OCI-LY3 (cell line): ENCODE data around the gene UBE2K.
A peak's percentile ranks its signal among the peaks of the same experiment; 100 is the strongest.

Experiments
- H2AFZ ChIP-seq: fragments of 200-600, 300-600 bp; shearing (Covaris generic); 2 replicates; pipeline ENCODE4 v1.6.0; 2014; ENCODE audit warnings: antibody characterized with exemption, low read depth, low read length
- H3K27ac ChIP-seq: fragments of 200-600, 300-600 bp; sonication (generic); 2 replicates; pipeline ENCODE4 v1.5.1; 2014; ENCODE audit warnings: mild to moderate bottlenecking, low read length, moderate library complexity, mixed read lengths
- H3K27me3 ChIP-seq: fragments of 200-600, 300-600 bp; sonication (generic); 2 replicates; pipeline ENCODE4 v1.6.1; 2014; ENCODE audit warnings: low read depth, low read length, mixed read lengths
- H3K36me3 ChIP-seq: fragments of 200-600, 300-600 bp; sonication (generic); replicated peaks from 2 replicates; pipeline ENCODE3; 2014; ENCODE audit warnings: low read depth, low read length, mixed read lengths
- H3K4me1 ChIP-seq: fragments of 300-600, 200-600 bp; sonication (generic); 2 replicates; pipeline ENCODE4 v1.6.1; 2014; ENCODE audit warnings: low read length, mixed read lengths
- H3K4me2 ChIP-seq: fragments of 200-600, 300-600 bp; sonication (generic); 2 replicates; pipeline ENCODE4 v1.6.1; 2014; ENCODE audit warnings: low read length, mixed read lengths
- H3K4me3 ChIP-seq: fragments of 300-600, 200-600 bp; sonication (generic); 2 replicates; pipeline ENCODE4 v1.5.1; 2014; ENCODE audit warnings: antibody characterized with exemption, mild to moderate bottlenecking, low read length, moderate library complexity
- H3K79me2 ChIP-seq: fragments of 300-600, 200-600 bp; shearing (Covaris generic); 2 replicates; pipeline ENCODE4 v1.6.1; 2014; ENCODE audit warnings: mild to moderate bottlenecking, low read length, mixed read lengths
- H3K9ac ChIP-seq: fragments of 300-600, 200-600 bp; shearing (Covaris generic); 2 replicates; pipeline ENCODE4 v1.6.0; 2014; ENCODE audit warnings: mild to moderate bottlenecking, low read length, moderate library complexity
- H3K9me3 ChIP-seq: fragments of 200-600, 300-600 bp; shearing (Covaris generic); 2 replicates; pipeline ENCODE4 v1.6.1; 2014; ENCODE audit warnings: low read length, mixed read lengths; ENCODE audit not compliant: insufficient read depth
- H4K20me1 ChIP-seq: fragments of 200-600, 300-600 bp; sonication (generic); 2 replicates; pipeline ENCODE4 v1.6.1; 2016; ENCODE audit warnings: low read length, mixed read lengths; ENCODE audit not compliant: insufficient read depth
- EZH2phosphoT487 ChIP-seq: fragments of 200-600 bp; shearing (Covaris generic); IDR thresholded peaks from 2 replicates; pipeline ENCODE4 v1.6.1; 2018; ENCODE audit warnings: antibody characterized with exemption, mixed run types, low read depth
- TF ChIP-seq, protein P1 (sequence below): fragments of 200-600, 300-600 bp; sonication (generic); IDR thresholded peaks from 2 replicates; pipeline ENCODE4 v1.5.1; 2014; ENCODE audit warnings: antibody characterized with exemption, low read length, low read depth

The UBE2K gene

DNA sequence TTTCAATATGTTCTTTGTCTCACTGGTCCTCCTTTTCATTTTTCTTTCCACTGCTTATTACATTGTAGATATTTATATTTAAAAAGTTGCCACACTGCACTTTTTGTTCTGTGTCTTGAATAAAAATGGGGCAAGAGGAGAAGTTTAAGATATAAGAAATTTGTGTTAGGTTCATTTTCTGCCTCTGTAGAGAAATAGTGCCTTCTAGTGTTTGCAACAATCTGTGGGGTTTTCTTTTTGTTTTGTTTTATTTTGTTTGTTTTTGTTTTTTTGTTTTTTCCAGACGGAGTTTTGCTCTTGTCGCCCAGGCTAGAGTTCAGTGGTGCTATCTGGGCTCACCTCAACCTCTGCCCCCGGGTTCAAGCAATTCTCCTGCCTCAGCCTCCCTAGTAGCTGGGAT lies 39.2 kb upstream of the UBE2K start:
- no peak overlapping the region for H3K4me2 ChIP-seq
- H3K4me1 ChIP-seq, result peaks cover 49% of the 10 kb centered on the region
- no peaks in the 10 kb centered on the region for H4K20me1 ChIP-seq
- H3K4me3 ChIP-seq, result no peak overlapping the region
- no peak overlapping the region for H3K27ac ChIP-seq
- H3K9ac ChIP-seq, result no peak overlapping the region
- H3K27me3 ChIP-seq, result no peaks in the 10 kb centered on the region
- H3K79me2 ChIP-seq, result no peaks in the 10 kb centered on the region
- H3K9me3 ChIP-seq, result no peaks in the 10 kb centered on the region
- H3K36me3 ChIP-seq, result no peaks in the 10 kb centered on the region
- H2AFZ ChIP-seq, result no peak overlapping the region
- TF ChIP-seq EZH2phosphoT487, result no peak
- TF ChIP-seq, protein P1, sequence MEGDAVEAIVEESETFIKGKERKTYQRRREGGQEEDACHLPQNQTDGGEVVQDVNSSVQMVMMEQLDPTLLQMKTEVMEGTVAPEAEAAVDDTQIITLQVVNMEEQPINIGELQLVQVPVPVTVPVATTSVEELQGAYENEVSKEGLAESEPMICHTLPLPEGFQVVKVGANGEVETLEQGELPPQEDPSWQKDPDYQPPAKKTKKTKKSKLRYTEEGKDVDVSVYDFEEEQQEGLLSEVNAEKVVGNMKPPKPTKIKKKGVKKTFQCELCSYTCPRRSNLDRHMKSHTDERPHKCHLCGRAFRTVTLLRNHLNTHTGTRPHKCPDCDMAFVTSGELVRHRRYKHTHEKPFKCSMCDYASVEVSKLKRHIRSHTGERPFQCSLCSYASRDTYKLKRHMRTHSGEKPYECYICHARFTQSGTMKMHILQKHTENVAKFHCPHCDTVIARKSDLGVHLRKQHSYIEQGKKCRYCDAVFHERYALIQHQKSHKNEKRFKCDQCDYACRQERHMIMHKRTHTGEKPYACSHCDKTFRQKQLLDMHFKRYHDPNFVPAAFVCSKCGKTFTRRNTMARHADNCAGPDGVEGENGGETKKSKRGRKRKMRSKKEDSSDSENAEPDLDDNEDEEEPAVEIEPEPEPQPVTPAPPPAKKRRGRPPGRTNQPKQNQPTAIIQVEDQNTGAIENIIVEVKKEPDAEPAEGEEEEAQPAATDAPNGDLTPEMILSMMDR, result peak; percentile 59

DNA sequence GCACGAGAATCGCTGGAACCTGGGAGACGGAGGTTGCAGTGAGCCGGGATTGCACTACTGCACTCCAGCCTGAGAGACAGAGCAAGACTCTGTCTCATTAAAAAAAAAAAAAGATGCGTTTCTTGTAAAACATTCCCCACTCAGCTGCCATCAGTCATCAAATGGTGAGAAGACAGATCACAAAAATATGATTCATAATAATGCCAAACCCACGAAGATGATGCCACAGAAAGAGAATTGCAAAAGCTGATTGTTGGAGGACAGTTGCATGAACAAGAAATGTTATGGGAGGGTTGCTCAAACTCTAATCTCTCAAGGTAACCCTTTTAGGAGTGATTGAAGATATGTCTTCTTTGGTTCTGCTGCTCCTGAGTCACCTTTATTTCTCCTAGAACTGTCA lies 37.9 kb upstream of the UBE2K start:
- no peak overlapping the region for H3K4me3 ChIP-seq
- H3K27me3 ChIP-seq, result no peaks in the 10 kb centered on the region
- H2AFZ ChIP-seq, result no peak overlapping the region
- no peaks in the 10 kb centered on the region for H4K20me1 ChIP-seq
- H3K4me1 ChIP-seq, result peaks cover 36% of the 10 kb centered on the region
- H3K9me3 ChIP-seq, result no peaks in the 10 kb centered on the region
- H3K79me2 ChIP-seq, result no peaks in the 10 kb centered on the region
- no peaks in the 10 kb centered on the region for H3K36me3 ChIP-seq
- TF ChIP-seq EZH2phosphoT487, result no peak
- TF ChIP-seq, protein P1, result no peak
- no peak overlapping the region for H3K9ac ChIP-seq
- no peak overlapping the region for H3K4me2 ChIP-seq
- H3K27ac ChIP-seq, result no peak overlapping the region

DNA sequence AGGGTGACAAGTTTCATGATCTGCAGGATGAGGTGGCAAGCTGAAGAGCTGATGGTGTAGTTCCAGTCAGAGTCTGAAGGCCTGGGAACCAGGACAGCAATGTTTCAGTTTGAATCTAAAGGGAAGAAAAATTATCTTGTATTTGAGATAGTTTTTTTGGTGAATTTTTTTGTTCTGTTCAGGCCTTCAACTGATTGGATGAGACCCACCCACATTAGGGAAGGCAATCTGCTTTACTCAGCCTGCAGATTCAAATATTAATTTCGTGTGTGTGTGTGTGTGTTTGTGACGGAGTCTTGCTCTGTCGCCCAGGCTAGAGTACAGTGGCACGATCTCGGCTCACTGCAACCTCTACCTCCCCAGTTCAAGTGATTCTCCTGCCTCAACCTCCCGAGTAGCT lies 37.2 kb upstream of the UBE2K start:
- H3K79me2 ChIP-seq, result no peaks in the 10 kb centered on the region
- no peak overlapping the region for H3K27ac ChIP-seq
- H2AFZ ChIP-seq, result no peak overlapping the region
- no peaks in the 10 kb centered on the region for H3K27me3 ChIP-seq
- no peak overlapping the region for H3K4me2 ChIP-seq
- H3K9me3 ChIP-seq, result no peaks in the 10 kb centered on the region
- TF ChIP-seq, protein P1, result no peak
- TF ChIP-seq EZH2phosphoT487, result no peak
- no peak overlapping the region for H3K4me3 ChIP-seq
- H3K36me3 ChIP-seq, result no peaks in the 10 kb centered on the region
- H3K4me1 ChIP-seq, result peaks cover 29% of the 10 kb centered on the region
- no peaks in the 10 kb centered on the region for H4K20me1 ChIP-seq
- no peak overlapping the region for H3K9ac ChIP-seq

DNA sequence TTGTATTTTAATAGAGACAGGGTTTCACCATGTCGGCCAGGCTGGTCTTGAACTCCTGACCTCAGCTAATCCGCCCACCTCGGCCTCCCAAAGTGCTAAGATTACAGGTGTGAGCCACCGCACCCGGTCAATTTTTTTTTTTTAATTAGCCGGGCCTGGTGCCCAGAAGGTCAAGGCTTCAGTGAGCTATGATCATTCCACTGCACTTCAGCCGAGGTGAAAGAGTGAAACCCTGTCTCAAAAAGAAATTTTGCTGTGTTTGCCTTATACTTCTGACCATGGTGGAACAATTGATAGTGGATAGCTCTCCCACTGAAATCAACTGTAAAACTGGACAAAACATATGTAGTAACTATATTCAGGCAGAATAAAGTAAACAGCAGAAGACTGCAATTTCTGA lies 35.3 kb upstream of the UBE2K start:
- TF ChIP-seq EZH2phosphoT487, result no peak
- TF ChIP-seq, protein P1, result no peak
- H3K4me1 ChIP-seq, result peaks cover 20% of the 10 kb centered on the region
- H3K4me3 ChIP-seq, result no peak overlapping the region
- H3K36me3 ChIP-seq, result no peaks in the 10 kb centered on the region
- H4K20me1 ChIP-seq, result no peaks in the 10 kb centered on the region
- no peaks in the 10 kb centered on the region for H3K27me3 ChIP-seq
- no peak overlapping the region for H3K27ac ChIP-seq
- H3K79me2 ChIP-seq, result no peaks in the 10 kb centered on the region
- H2AFZ ChIP-seq, result 0 out of 2 replicates have a peak overlapping the region, but pooled peaks have one; percentile 21
- no peak overlapping the region for H3K4me2 ChIP-seq
- H3K9ac ChIP-seq, result no peak overlapping the region
- no peaks in the 10 kb centered on the region for H3K9me3 ChIP-seq
